KG1 (cell line): Measurements from ENCODE around the gene PLXNA2.

Experiments used
- DNase-seq: peaks from one replicate; lab custom pipeline; 2025; lab: John Stamatoyannopoulos, UW

The PLXNA2 gene

DNA sequence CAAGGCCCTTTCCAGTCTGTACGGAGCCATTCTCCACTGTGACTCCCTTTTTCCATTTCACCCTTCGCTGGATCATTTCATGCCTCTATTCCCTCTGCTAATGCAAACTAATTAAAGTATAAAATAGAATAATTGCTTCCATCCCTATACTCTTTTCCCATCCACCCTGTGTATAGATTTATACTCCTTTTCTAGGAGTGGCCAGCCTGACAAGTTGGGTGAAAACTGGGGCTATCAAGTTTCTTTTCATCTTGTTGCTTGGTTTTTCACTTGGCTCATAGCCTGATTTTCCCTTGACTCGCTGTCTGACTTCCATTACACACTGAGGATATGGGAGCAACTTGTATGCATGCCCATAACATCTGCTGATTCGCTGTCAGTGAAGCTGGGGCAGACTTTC is 107.0 kb downstream of the PLXNA2 start:
- no peak for DNase-seq

DNA sequence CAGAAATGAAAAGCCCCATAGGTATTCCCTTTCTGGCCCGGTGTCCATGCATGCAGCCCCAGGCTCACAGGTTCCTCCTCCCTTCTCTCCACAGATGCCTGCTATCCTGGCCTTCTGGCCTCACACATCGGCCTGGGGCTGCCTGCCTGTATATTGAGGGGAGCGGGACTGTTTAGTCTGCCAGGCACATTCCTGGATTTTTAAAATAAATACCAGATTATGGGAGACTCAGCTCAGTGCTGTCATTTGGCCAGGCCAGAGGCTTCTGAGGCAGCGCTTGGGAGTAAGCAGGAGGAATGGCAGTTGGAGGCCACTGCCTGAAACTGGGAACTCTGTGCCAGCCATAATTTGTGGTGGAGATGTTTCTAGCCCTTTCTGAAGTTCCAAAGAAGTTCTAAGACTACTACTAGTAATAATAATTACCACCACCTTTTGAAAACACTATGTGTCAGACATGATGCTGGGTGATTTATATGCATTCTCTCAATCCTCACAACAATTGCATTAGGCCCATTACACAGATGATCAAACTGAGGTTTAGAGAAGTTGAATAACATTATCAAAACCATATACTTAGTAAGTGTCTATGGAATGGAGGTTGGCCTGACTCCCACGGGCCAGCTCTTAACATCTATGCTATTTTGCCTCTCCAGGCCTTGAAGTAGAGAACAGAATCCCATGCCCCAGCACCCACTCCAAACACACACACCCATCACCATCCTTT is 107.6 kb downstream of the PLXNA2 start:
- no peak for DNase-seq

DNA sequence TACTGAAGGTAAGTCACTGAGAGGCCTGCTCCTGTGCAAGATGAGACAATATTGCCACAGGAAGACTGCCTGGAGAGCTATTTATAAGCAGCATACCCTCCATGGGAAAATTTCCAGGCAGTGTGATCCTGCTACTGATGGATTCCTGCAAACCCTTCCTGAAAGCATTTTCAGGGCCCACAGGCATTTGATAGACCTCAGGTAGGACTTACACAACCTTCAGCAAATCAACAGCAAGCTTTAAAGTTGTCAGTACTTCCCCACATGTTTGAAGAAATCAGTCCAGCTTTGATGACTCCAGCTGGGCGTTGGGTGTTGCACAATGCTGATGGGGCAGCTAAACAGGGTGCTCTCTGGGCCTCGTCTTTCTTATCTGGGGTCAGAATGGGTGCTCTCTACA is 108.8 kb downstream of the PLXNA2 start:
- DNase-seq, result no peak

DNA sequence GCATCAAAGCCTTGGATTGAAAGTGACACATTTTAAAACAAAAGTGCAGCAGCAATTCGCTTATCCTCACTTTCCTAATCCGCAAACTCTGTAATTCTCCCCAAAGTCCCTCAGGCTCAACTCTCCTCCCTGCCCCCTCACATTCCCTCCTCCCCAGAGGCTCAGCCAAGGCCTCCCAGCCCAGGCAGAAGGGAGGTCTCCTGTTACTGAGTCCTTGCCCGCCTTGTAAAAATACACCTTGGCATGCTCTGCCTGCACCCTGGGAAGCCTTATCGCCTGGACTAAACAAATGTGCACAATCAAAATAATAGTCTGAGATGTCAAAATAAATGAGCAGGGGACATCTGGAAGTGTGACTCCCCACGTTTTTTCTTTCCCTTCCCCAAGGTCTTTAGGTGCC is 109.7 kb downstream of the PLXNA2 start:
- DNase-seq, result no peak

DNA sequence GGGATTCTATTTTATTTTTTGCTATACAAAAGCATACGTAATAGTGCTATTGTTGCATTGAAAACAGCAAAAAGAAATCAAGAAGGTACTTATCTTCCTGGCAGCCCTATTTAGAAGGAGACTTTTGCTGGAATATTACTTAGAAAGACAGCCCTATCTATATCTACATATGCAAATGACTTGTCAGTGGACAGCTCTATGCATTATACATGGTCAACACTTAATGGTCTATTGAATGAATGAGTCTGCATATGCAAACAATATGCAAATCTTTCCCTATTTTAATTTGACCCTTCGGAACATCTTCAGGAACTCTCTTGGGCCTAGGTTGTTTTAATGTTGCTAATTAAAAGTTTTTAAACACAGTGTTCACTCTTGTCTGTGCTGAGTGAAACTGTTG is 110.8 kb downstream of the PLXNA2 start:
- no peak for DNase-seq

DNA sequence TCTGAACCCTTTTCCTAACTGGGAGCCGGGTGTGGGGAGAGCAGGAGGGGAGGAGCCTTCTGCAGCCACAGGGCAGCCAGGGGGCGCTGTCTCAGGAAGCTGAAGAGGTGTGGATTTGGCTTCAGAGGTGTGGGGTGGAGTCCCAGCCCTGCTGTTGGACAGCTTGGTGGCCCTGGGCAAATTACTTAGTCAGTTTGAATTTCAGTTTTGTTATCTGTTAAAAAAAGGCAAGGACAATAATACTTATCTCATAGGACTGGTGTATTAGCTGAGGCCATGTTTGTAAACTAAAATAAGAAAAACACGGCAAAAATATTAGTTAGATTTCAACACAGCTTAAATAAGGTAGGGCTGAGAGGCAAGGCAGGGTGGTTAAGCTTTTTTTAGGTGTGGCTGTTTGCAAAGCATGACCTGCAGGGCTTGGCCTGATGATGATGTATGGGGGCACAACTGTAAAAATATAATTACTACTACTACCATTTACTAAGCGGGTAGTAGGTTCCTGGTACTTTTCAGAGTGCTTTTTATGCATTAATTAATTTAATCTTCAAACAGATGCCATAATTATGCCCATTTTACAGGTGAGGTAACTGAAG is 111.8 kb downstream of the PLXNA2 start:
- no peak for DNase-seq

DNA sequence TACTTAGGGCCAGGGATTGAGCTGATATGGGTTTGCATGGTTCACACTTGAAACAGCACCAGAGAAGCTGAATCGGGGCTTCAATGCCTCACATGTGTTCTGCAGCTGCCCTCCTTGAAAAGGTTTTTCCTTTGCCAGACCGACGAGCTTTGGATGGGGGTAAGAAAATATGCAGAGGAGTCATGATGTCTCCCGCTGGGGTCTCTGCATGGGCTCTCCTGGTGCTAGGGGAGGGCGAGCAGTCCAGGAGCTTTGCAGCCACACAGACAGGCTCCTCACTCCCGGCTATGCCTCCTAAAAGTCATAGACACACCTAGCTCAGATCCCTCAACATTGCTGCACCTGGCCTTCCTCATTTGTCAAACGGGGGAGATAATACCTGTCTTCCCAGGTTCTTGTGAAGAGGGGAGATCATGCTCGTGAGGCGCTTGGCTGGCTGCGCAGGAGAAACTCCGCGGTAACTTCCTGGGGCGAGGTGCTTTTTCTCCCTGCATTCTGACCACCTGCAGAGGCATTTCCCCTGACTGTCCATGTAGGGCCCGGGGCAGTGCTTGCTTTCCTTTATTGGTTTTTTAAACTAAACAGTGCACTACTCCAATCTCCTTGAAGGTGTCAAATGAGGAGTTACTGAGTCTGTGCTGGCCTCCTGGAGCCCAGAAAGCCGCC is 112.4 kb downstream of the PLXNA2 start:
- DNase-seq, result no peak

DNA sequence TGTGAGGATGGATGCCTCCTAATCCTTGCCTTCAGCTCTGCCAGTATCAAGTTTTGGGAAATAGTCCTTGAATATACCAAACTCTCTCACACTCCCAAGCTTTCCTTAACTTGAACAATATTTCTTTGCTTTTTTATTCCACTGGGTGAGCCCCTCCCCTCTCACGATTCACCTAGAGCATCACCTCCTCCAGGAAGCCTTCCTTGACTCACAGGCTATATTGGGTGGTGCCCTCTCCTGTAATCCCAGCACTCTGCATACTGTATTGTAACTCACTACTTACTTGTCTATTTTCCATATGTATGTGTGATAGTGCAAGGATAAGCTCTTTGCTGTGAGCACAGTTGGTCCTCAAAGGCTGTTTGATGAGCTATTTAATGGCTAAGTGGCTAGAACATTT is 114.7 kb downstream of the PLXNA2 start:
- no peak for DNase-seq

DNA sequence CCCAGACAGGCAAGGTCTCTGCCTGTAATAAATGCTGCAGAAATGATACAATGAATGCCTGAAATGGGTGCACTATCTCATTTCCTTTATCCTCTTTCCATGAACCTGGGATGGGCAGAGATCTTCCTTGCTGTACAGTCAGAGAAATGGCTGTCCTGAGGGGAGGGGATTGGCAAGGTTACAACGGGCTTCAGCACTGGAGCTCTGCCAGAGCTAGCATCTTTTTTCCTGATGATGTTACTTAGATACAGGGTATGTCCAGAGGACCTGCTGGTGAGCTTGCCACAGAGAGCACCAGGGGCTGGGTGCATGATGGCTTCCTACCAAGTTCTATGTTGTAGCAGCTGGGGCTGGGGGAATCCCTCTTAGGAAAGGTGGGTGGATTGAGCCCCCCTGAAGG is 115.1 kb downstream of the PLXNA2 start:
- DNase-seq, result no peak

DNA sequence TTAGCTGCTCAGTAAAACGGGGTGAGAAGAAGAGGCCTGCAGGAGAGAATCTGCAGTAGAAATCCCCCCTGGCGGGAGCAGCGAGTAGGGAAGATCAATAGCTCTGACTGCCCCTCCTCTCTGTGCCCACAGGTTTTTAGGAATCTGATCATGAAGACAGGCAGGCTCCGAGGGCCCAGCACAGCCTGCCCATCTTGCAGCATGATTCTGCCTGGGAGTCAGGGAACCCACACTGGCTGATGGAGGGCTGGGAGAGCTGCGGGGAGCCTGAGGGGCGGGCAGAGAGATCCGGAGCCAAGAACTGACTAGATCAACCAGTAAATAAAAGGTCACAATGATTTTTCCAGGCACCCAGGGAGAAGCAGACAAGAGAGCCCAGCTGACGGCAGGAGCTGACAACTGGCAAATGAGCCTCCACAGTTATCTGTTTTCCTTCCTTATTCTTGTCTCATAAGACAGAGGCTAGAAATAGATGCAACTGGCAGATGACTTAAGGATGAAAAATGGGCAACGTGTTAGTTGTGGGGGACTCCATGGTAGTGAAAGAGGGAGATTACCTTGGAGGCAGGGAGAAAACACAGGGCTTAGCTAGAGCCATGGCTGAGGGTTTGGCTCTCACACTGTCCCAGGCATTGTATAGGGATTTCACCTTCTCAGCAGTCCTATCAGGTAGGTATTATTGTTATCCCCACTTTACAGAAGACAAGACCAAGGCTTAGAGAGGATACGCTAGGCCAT is 116.2 kb downstream of the PLXNA2 start:
- DNase-seq, result no peak

DNA sequence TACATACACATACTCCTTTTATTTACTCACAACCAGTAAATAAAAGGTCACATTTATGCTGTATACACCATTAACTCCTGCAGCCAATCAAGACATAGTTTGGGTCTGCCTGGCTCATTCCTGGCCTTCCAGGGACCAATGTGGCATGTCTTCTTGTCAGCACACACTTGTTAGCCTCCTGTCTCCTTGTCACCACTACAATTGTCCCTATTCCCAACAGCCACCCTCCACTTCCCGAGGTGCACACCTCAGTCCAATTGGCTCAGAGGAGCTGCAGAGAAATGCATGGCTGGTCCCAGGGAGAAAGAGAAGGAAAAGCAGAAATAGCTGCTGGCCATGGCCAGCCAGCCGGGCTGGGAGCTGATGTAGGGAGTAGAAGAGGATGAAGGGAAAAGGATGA is 116.9 kb downstream of the PLXNA2 start:
- DNase-seq, result no peak

DNA sequence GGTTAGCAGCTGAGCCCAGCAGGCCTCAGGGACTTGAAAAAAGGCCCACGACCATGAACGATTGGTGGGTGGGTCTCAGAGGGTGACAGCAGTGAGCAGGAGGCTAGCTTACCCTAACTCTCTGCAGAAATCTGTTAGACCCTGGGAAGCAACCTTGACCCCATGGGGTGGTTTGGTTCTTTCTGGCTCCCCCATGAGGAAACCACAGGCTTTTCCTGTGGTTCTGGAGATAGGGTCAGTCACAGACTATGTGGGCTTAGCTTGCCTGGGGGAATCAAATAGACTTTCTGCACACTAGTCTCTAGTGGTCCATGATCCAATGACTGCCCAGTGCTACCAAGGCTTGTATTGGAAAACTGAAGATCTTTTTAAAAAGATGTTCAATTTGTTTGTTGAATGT is 118.1 kb downstream of the PLXNA2 start:
- no peak for DNase-seq

DNA sequence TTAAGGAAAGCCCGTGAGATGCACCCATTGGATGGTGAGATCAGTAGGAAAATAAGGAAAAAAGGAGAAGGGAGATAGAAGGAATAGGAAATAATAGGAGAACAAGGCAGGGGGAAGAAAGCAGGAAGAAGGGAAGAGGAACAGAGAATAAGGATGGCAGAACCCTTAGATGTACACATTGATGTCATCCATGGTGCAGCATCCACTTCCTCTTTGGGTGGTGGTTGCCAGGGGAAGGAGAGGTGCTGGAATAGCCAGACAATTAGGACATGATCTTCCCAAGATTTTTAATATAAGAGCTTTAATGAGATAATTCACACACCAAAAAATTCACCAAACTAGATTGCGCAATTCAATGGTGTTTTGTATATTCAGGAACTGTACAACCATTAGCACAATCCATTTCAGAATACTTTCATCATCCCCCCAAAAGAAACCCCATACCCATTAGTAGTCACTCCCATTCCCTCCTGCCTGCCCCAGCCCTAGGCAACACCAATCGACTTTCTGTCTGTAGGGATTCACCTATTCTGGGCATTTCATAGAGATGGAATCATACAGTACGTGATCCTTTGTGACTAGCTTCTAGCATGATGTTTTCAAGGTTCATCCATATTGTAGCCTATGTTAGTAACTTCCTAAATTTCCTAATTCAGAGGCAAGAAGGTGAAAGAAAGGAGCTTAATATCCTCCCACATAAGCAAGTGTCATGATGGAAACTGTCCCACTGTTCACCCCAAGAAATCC is 121.4 kb downstream of the PLXNA2 start:
- DNase-seq, result no peak

DNA sequence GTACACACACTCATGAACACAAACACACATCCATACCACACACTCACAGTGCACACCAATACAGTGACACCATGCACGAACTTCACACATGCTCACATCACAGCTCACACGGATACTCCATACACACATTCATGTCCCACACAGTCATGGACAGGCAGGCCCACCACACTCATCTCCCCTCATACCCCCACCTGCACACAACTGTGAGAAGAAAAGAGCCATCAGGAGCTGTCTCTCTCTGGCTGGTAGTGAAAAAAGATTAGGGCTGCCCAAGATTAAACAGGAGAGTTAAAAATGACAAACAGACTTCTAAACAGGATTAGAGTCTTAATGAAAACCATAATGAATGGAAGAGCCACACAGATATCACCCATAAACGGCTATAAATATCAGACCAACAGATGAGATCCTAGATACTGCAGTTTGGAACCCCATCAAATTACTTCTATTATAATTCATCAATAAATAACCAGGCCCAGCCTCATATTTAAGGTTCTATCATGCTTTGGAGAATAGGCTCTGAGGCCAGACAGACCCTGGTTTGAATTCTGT is 122.3 kb downstream of the PLXNA2 start:
- DNase-seq, result no peak

DNA sequence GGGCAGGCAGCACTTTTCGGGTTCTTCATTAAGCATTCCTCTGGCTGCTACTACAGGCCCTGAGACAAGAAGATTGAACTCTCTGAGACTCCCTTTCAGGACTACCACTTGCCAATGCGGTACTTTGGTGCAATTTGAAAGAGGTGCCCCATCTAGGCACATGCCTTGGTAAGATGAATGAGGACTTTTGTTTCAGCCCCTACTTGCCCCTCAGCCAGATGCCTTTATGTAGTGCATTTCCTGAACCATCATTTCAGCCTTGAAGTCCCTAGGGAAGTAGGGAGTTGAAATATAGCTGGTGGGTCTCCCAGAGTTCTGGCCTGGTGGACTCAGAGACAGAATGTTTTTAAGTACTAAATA is 123.8 kb downstream of the PLXNA2 start:
- DNase-seq, result no peak

DNA sequence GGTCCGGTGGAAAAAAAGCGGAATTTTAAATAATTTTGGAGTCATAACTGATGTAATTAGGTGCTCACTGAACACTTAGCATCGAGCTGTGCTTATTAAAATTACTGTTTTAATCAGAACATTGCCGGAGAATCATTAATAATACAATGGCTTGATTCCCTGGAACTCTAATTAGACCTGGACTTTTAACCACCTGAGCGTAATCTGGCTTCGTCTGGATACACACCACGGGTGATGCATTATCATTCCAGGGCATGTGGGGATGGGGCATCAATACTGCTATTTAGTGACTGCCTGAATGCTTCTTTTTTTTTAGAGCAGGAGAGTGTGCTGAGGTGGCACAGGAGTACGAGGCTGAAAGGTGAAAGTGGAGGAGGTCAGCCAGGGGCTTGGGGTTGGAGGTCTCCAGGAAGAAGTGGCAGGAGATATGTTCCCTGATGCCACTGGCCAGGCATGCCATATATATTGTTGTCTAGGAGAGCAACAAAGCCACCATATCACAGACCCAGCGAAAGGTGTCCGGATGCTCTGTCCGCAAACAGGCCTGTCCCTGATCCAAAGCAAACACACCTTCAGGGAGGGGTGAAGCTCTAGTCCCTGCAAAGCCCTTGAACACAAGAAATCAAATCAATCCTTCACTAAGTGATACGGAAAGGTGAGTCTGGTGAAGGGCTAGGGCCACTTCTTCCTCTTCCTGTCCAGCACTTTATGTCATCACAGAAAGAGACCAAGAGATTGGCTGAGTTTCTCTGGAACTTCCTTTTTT is 125.2 kb downstream of the PLXNA2 start:
- DNase-seq, result no peak

DNA sequence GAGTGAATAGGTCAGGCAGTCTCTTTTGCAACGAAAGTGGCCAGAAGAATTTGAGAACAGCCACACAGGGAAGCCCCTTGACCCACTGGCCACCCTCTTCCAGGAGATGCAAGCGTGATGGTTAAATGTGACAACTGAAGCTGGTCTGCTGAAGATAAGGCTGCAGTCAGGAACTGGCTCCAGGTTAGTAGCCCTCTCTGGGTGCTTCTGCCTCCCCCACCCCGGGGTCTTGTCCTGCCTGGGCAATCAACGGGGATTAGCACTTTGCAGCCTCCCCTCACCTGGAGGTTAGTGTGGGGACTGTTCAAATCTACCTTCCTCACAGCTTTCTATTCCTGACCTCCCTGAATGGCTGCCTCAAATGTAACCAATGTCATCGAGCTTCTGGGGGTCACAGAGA is 125.9 kb downstream of the PLXNA2 start:
- DNase-seq, result no peak

DNA sequence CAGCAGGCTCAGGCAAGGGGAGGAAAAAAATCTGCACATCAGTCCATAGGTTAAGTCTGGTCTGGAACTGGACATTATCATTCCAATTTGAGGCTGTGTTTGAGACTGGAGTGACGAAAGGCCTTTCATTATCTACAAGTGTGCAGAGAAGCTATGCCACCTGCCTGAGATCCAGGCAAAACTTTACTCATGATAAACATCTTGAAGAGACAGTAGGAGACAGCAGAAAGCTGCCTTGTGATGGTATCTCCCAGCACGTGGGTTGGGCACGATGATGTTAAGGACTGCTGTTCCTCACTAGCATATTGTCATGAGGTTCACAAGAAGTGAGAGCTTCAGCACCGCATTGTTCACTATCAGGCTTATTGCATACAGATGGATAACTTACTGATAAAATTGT is 126.4 kb downstream of the PLXNA2 start:
- no peak for DNase-seq

DNA sequence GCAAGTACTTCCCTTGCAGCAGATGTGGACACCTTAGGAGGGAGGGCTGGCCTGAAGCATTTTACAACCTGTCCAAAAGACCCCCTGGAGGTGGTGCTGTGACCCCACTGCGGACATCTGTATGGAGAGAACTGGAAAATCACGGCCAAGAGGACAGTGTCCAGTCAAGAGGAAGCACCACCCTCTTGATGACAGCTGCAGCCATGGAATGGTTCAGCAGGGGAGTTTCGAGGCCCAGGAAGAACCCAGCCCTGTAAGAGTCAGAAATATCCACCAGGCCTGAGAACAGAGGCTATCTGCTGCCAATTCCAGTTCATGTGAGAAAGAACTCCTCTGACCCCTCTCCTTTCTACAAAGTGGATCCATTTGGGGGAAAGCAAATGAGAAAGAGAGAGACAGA is 126.8 kb downstream of the PLXNA2 start:
- DNase-seq, result no peak

DNA sequence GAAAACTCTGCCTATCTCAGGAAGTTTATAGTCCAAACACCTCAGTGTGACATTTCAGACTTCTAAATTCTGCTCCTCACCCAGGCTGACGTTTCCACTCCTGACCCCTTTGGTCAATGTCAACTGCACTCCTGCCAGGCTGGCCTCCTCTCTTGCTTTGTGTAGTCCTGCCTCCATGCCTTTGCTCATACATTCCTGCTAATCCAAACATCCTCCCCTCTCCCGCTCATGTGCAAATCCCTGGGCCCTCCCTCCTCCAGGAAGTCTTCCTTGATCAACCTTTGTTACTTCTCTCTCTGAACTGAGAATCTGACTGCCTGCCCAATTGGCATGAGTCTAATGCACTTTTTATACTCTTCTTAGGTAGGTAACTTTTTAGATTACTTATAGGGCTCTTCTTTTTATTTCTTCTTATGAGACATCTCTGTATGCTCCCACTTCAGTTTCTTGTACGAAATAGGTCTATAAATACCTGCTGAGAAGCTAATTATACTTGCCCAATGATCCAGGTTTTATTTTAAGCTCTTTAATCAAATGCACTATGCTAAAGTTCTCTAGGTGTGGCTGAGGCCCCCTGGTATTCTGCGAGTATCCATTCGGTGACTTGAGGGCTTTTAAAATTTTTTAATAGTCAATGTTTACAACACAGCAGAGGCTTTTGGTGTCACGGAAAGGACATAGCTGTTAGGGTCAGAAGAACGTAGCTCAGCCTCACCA is 128.1 kb downstream of the PLXNA2 start:
- DNase-seq, result no peak

DNA sequence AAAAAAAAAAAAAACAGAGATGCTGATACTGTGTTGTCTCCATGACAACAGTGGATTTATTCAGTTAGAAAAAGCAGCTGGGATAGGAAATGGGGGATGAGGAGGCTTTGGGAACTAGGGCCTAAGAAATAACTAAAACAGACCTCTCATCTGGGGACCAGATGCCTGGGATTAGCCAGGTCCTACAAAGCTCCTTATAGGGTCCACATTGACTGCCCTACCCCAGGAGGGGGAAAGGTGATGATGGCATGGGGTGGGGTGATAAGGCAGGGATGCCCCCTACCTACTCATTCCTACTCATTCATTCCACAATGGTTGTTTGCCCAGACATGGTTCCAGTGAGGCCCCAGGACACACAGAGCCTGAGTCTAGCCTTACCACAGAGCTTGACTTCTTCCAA is 131.2 kb downstream of the PLXNA2 start:
- no peak for DNase-seq
